Tibial nerve (tissue), 4 donors: ENCODE results near the gene PASD1.

Experiments
- EP300 ChIP-seq, 2 donors: sonication (generic); formaldehyde crosslinking; IDR thresholded peaks; one replicate each; pipeline ENCODE4 v1.6.1; 2017; ENCODE audit warnings: antibody characterized with exemption in 2 of 2, mild to moderate bottlenecking in 1 of 2
- POLR2A ChIP-seq, 2 donors: fragments of 450-650 bp; IDR thresholded peaks; one replicate each; pipeline ENCODE4 v1.6.1; 2017; ENCODE audit warnings: antibody characterized with exemption in 2 of 2, mild to moderate bottlenecking in 2 of 2, moderate library complexity in 2 of 2
- TF ChIP-seq, protein P1 (sequence below), 5 experiments: fragments of 200-600 bp in 3 of 5; fragments of 450-650 bp in 2 of 5; sonication (generic) in 3 of 5; IDR thresholded peaks; one replicate each; pipeline ENCODE4 v1.5.1; 2016 to 2019; ENCODE audit warnings: antibody characterized with exemption in 5 of 5, mild to moderate bottlenecking in 3 of 5, moderate library complexity in 2 of 5

DNA sequence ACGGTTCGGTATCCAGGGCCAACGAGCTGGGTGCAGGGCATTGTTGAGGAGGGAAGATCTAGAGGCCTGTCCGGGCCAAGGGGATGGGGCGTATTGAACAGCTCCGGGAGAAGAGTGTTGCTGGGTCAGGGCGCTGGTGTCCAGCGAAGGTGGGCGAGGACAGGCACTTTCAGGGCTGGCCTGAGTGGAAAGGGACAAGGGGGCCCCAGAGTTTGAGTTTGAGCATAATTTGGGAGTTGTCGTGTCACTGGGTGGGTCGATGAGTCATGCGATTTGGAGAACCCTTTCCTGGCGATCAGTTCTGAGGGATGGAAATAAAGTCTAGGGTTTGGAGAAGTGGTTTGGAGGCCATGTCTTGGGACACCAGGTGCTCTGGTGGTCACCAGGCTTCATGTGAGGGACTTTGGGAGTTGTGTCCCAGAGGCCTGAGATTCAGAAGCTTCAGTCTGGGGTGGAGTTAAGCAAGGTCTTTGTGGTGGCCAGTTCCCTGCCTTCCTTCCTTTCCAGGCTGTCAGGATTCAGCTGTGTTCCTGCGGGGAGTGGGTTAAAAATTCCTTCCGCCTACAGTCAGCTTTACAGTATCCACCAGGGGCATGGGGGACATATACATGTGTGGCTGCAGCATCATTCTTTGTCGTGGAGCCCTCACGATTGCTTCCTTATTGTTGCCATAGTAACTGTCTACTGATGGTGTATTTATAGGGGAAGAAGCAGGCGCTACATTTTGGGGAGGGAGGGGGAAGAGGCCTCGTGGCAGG, 132.3 kb downstream of the PASD1 start:
- TF ChIP-seq, protein P1, sequence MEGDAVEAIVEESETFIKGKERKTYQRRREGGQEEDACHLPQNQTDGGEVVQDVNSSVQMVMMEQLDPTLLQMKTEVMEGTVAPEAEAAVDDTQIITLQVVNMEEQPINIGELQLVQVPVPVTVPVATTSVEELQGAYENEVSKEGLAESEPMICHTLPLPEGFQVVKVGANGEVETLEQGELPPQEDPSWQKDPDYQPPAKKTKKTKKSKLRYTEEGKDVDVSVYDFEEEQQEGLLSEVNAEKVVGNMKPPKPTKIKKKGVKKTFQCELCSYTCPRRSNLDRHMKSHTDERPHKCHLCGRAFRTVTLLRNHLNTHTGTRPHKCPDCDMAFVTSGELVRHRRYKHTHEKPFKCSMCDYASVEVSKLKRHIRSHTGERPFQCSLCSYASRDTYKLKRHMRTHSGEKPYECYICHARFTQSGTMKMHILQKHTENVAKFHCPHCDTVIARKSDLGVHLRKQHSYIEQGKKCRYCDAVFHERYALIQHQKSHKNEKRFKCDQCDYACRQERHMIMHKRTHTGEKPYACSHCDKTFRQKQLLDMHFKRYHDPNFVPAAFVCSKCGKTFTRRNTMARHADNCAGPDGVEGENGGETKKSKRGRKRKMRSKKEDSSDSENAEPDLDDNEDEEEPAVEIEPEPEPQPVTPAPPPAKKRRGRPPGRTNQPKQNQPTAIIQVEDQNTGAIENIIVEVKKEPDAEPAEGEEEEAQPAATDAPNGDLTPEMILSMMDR (IDR thresholded peaks at IDR 0.05), result no peak
- TF ChIP-seq POLR2A (IDR thresholded peaks at IDR 0.05) (no peak), EP300 (IDR thresholded peaks at IDR 0.05) (no peak)
